Stimulated activated CD8-positive, alpha-beta memory T cell treated with anti-CD3 and anti-CD28 coated beads, Interleukin-2, amount 100 ng/mL, for 1 hour (primary cell): ENCODE measurements around the gene FAM3C.
"Not testable (repeated sequence)": the region's sequence is repeated elsewhere in the genome, so short reads cannot be mapped to it uniquely, and the experiment has no call there.

Experiments used
- DNase-seq, 2 donors: peaks; one replicate each; pipeline ENCODE4 v3.0.0-alpha.2; 2020; ENCODE audit warnings: low read depth in 2 of 2

The FAM3C gene

GRCh38 chr7:121331048-121331447 is 65.1 kb downstream of the FAM3C start:
- no peak for DNase-seq

DNA sequence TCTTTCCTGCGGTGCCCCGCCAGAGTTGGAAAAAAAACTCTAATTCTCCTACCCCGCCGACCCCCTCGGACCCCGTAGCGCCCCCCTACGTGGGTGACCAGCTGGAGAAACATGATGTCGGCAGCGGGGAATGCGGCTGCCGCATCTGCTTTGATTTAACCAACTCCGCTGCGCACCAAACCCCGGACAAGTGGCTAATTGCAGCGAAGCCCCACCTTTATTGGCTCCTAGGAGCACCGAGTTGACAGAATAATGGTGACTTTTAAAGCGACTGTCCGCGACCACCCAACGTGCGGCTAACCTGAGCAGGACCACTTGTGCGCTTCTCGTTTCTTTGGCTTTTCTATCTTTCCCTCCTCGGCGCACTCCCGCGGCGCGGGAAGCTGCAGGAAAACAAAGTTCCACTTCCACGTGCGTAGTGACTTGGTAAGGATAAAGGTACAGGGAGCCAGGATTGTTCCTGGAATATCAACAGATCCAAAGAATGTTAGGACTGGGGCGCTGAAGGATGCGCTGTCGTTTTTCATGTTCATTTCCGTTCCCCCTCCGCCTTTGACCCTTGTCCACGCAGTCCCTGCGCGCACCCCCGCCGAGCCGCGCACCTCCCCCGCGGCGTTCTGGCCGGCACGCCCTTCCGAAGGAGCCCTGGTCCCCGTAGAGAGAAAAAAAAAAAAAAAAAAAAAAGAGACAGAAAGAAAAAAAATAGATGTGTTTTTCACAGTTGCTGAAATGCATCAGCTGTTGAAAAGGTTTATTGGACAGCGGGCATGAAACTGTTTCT is 65.9 kb downstream of the FAM3C start:
- DNase-seq: no peak

DNA sequence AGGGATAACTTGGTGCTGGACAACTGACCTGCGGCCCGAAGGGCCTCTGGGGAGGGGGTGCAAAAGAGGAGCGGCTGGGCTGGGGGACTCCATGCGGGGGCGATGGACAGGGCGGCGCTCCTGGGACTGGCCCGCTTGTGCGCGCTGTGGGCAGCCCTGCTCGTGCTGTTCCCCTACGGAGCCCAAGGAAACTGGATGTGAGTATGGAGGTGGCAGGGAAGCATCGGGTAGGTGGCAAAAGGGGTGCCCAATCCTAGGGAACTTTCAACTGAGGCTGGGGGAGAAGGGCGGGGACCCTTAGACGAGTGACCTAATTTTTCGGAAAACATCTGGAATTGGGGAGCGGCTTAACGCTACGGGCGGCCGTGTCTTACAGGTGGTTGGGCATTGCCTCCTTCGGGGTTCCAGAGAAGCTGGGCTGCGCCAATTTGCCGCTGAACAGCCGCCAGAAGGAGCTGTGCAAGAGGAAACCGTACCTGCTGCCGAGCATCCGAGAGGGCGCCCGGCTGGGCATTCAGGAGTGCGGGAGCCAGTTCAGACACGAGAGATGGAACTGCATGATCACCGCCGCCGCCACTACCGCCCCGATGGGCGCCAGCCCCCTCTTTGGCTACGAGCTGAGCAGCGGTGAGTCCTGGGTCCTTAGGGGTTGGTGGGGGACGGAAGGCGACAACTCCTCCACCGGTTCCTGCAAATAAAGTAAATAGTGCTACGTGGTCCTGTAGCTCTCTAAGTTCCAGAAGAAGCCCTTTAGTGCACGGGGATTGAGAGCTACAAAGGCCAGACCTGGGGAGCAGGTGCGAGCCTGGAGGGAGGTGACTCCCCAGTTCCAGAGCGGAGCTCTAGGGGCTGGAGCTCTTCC is 66.7 kb downstream of the FAM3C start:
- DNase-seq: no peak

- DNase-seq: no peak
These were observed 67.5 kb downstream of the FAM3C start, which contains the start of gene WNT16 for GRCh38 chr7:121328508-121329190. Gene WNT16 (plus strand): TSS chr7:121329000. CDS start chr7:121329293, 293 bp downstream.

DNA sequence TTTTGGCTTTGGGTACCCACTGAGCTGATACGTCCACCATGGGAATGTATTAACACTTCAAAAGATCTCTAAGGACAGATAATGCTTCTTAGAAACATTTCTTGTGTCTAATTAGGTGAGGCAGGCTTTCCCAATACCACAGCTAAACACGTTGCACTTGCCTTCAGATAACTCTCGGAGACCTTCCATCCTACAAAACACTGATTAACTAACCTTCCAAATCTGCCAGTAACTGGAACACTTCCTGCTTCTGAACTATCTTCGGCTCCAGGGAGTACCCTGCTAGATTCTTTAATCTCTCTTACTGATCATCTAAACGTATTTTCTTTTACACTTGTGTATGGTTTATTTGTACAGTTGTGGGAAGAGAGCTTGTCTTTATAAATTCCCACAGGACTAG is 68.4 kb downstream of the FAM3C start:
- DNase-seq: no peak

GRCh38 chr7:121323515-121324302 is 72.4 kb downstream of the FAM3C start:
- no peak for DNase-seq

DNA sequence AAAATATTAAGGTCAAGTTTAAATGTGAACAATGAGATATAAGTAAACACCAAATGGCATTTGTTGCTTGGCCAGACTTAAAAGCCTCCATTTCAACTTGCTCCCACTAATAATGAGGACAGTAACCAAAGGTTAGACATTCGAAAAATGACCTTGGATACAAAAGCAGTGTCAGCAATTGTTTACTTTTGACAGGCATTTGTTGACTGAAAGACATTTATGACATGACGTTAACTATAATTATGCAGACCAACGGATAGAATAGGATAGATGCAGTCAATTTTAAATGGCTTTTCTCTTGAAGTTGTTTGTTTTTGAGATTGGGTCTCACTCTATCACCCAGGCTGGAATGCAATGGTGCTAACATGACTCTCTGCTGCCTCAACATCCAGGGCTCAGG is 73.6 kb downstream of the FAM3C start:
- DNase-seq: no peak

DNA sequence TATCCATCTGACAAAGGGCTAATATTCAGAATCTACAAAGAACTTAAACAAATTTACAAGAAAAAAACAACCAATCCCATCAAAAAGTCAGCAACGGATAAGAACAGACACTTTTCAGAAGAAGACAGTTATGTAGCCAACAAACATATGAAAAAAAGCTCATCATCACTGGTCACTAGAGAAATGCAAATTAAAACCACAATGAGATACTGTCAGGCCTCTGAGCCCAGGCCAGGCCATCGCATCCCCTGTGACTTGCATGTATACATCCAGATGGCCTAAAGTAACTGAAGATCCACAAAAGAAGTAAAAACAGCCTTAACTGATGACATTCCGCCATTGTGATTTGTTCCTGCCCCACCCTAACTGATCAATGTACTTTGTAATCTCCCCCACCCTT is 80.9 kb downstream of the FAM3C start:
- DNase-seq: not testable (repeated sequence)

GRCh38 chr7:121313793-121314676 is 82.1 kb downstream of the FAM3C start:
- no peak for DNase-seq

DNA sequence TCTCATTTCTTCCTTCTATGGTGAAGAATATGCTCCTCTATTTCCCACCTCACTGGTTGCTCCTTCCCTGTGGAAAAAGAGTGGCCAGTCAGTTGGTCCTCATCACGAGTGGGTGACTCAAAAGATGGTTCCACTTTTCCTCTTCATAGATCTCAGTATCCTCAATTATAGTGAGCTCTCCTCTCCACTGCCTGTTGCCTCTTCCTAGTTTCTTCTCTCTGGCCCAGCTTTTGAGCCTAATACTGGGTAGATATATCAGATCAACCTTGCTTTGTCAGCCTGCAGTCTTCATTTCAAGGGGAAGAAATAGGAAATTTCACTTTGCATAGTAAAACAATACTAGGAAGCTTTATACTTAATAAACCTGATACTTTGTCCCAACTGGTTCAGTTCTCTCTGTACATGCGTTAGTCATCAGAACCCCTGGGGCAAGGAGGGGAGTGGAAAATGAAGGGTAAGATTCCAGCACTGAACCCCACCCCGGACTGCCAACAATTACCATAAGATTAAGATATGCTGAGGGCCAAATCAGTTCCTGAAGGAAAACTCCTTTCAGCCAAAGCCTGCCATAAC is 82.8 kb downstream of the FAM3C start:
- DNase-seq: no peak

- no peak for DNase-seq
These were observed 89.0 kb downstream of the FAM3C start for GRCh38 chr7:121307021-121307574.

GRCh38 chr7:121306565-121306964 is 89.5 kb downstream of the FAM3C start:
- no peak for DNase-seq

DNA sequence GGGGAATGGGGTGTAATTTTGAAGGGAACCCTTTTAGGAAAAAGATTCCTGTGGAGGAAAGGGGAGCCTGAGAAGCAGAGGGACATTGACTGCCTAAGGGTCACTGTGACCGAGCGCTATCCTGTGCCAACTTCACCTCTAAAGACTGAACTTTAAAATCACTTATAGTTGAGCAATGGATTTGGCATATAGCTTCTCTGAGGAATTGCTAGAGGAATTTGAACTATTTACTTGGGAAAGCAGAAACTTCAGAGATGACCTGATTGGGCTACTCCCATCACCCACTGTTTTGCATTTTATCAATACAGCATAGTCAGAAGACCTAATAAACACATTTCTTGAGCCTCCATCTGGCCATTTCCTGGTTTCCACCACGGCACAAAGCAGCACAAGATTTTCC is 91.0 kb downstream of the FAM3C start:
- no peak for DNase-seq

DNA sequence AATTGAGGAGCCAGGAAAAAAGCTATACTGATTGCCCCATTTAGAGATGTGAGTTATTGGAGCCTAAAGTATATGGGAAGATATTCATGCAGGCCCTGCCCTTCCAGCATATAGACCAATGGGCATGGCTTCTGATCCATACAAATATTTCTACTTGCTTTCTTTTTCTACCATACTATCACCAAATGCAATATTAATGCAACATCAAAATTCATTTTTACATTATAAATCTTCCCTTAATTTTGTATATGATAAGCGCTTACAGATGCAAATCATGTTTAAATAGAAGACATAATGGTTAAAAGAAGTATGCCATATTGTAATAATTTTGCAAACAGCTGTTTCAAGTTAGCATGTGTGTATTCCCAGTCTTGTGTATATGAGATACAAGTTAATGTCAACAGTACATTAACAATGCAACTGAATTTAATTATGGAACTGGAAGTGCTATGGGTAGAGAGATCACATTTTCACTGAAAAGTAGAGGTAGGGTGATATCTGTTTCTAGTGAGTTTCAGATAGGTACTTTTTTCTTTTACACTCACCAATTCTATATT is 91.9 kb downstream of the FAM3C start:
- DNase-seq: no peak

GRCh38 chr7:121303422-121304101 is 92.5 kb downstream of the FAM3C start:
- DNase-seq: no peak

GRCh38 chr7:121302214-121302745 is 93.8 kb downstream of the FAM3C start:
- DNase-seq: no peak

GRCh38 chr7:121301446-121302213 is 94.5 kb downstream of the FAM3C start:
- no peak for DNase-seq
